HepG2 (cell line): ENCODE measurements around the gene MSI2. TPM values are rescaled to one million over a fixed set of nuclear protein-coding genes. Genes with fewer than 3 reads are reported as not detected.
A peak's percentile ranks its signal among the peaks of the same experiment; 100 is the strongest.

Source experiments
- ATF7-NPFF ChIP-seq: sonication (generic); formaldehyde crosslinking; IDR thresholded peaks from 2 replicates; pipeline ENCODE4 v1.8.1; 2023; ENCODE audit warnings: mild to moderate bottlenecking, low read depth, missing genetic modification reagents, moderate library complexity
- FOSL1 ChIP-seq: sonication (generic); formaldehyde crosslinking; IDR thresholded peaks from 2 replicates; pipeline ENCODE4 v1.9.0; 2021; ENCODE audit warnings: missing genetic modification reagents, borderline replicate concordance
- FOXM1 ChIP-seq: sonication (generic); formaldehyde crosslinking; IDR thresholded peaks from 2 replicates; pipeline ENCODE4 v1.5.0; 2020; ENCODE audit warnings: missing genetic modification reagents
- GATAD2A ChIP-seq: IDR thresholded peaks from 2 replicates; pipeline ENCODE4 v1.6.1; 2016
- HNF4A ChIP-seq: sonication (generic); formaldehyde crosslinking; IDR thresholded peaks from 2 replicates; pipeline ENCODE4 v1.4.0; 2020; ENCODE audit warnings: missing genetic modification reagents
- HNF4G ChIP-seq, 2 experiments: sonication (generic) in 1 of 2; formaldehyde crosslinking in 1 of 2; IDR thresholded peaks; 2 replicates each; pipeline versions ENCODE4 v1.4.0 to v1.6.1; 2011 to 2020; ENCODE audit warnings: borderline replicate concordance in 2 of 2, low read depth in 2 of 2, mild to moderate bottlenecking in 2 of 2, low read length in 1 of 2, missing genetic modification reagents in 1 of 2, moderate library complexity in 1 of 2
- ISL2 ChIP-seq: sonication (generic); formaldehyde crosslinking; IDR thresholded peaks from 2 replicates; pipeline ENCODE4 v1.5.0; 2020; ENCODE audit warnings: missing genetic modification reagents
- MBNL3 ChIP-seq: fragments of 250-450 bp; sonication (Bioruptor Pico); conservative IDR thresholded peaks from 2 replicates; pipeline ENCODE4 v1.8.0; 2022; ENCODE audit warnings: mild to moderate bottlenecking, inconsistent platforms
- NFKBIZ ChIP-seq: IDR thresholded peaks from 2 replicates; pipeline ENCODE4 v1.6.1; 2018; ENCODE audit warnings: missing genetic modification reagents, missing compliant biosample characterization
- RAD21 ChIP-seq: fragments of 450-650 bp; formaldehyde crosslinking; IDR thresholded peaks from 2 replicates; pipeline ENCODE4 v1.5.0; 2020; ENCODE audit warnings: mild to moderate bottlenecking
- RARA ChIP-seq: IDR thresholded peaks from 2 replicates; pipeline ENCODE4 v1.6.1; 2016; ENCODE audit warnings: missing genetic modification reagents, missing compliant biosample characterization
- SMC3 ChIP-seq: IDR thresholded peaks from 2 replicates; pipeline ENCODE4 v1.6.1; 2011; ENCODE audit warnings: low read length, improper control_type of control experiment
- THAP7 ChIP-seq: sonication (generic); formaldehyde crosslinking; IDR thresholded peaks from 2 replicates; pipeline ENCODE4 v1.8.1; 2023; ENCODE audit warnings: mild to moderate bottlenecking, missing genetic modification reagents
- ZBTB14 ChIP-seq: sonication (generic); formaldehyde crosslinking; IDR thresholded peaks from 2 replicates; pipeline ENCODE4 v1.4.0; 2020; ENCODE audit warnings: missing genetic modification reagents
- ZBTB21 ChIP-seq: sonication (generic); formaldehyde crosslinking; IDR thresholded peaks from 2 replicates; pipeline ENCODE4 v1.4.0; 2020; ENCODE audit warnings: missing genetic modification reagents
- ZBTB44 ChIP-seq: sonication (generic); formaldehyde crosslinking; IDR thresholded peaks from 2 replicates; pipeline ENCODE4 v1.4.0; 2020; ENCODE audit warnings: missing genetic modification reagents
- ZNF101 ChIP-seq: sonication (generic); formaldehyde crosslinking; IDR thresholded peaks from 2 replicates; pipeline ENCODE4 v1.4.0; 2020; ENCODE audit warnings: mild to moderate bottlenecking, low read depth, missing genetic modification reagents, borderline replicate concordance
- ZNF292 ChIP-seq: sonication (generic); formaldehyde crosslinking; IDR thresholded peaks from 2 replicates; pipeline ENCODE4 v1.8.1; 2022; ENCODE audit warnings: mild to moderate bottlenecking, low read depth, missing genetic modification reagents, borderline replicate concordance
- ZNF496 ChIP-seq: sonication (generic); formaldehyde crosslinking; IDR thresholded peaks from 2 replicates; pipeline ENCODE4 v1.8.1; 2023; ENCODE audit warnings: mild to moderate bottlenecking, moderate library complexity, missing genetic modification reagents; ENCODE audit not compliant: insufficient replicate concordance
- ZNF574 ChIP-seq: sonication (generic); formaldehyde crosslinking; IDR thresholded peaks from 2 replicates; pipeline ENCODE4 v1.4.0; 2020; ENCODE audit warnings: missing genetic modification reagents
- ZNF629 ChIP-seq: sonication (generic); formaldehyde crosslinking; conservative IDR thresholded peaks from 2 replicates; pipeline ENCODE4 v1.5.0; 2020; ENCODE audit warnings: missing genetic modification reagents
- ZNF816 ChIP-seq: sonication (generic); formaldehyde crosslinking; IDR thresholded peaks from 2 replicates; pipeline ENCODE4 v1.8.0; 2022; ENCODE audit warnings: missing genetic modification reagents, mild to moderate bottlenecking, borderline replicate concordance
- ZSCAN22 ChIP-seq: sonication (generic); formaldehyde crosslinking; IDR thresholded peaks from 2 replicates; pipeline ENCODE4 v1.4.0; 2020; ENCODE audit warnings: mild to moderate bottlenecking, missing genetic modification reagents
- ZSCAN31 ChIP-seq: sonication (generic); formaldehyde crosslinking; IDR thresholded peaks from 2 replicates; pipeline ENCODE4 v1.5.0; 2020; ENCODE audit warnings: low read depth, mild to moderate bottlenecking, missing genetic modification reagents
- polyA plus RNA-seq, 8 experiments: library from polyadenylated mRNA; depleted of rRNA in 3 of 8; stranded (reverse) in 7 of 8; unstranded in 1 of 8; fragments of >200 nt; fragmentation: Illumina TruSeq in 4 of 8; extraction: Trizol in 4 of 8; gene quantifications; 2 replicates each; pipeline versions ENCODE4 v1.2.1 to v1.2.3, GENCODE V29; 2011 to 2016; ENCODE audit warnings: low read depth in 4 of 8, missing spikeins in 1 of 8, mixed read lengths in 1 of 8; ENCODE audit not compliant: insufficient read depth in 1 of 8
- total RNA-seq, 5 experiments: library from RNA; depleted of rRNA; stranded (reverse); fragments of >200 nt; fragmentation: Illumina TruSeq; extraction: Trizol; gene quantifications; 2 replicates each; pipeline ENCODE4 v1.2.3, GENCODE V29; 2016; ENCODE audit warnings: low read depth in 1 of 5

MSI2 gene
- total and polyA plus RNA-seq, 2 of the 13 experiments (the other 11 are each of a cell fraction or from before 2014, with no cell fraction given), result 77.5 to 78.4 TPM

GRCh38 chr17:57404073-57404472 lies 147.8 kb downstream of the MSI2 start (continued):
- TF ChIP-seq THAP7 (CRISPR knock-in tag), result 0 out of 2 replicates have a peak, but pooled peaks have one; percentile 4
- TF ChIP-seq MBNL3 (CRISPR knock-in tag), result no peak
- TF ChIP-seq ZBTB21 (CRISPR knock-in tag), result no peak
- no peak for TF ChIP-seq ZBTB14 (CRISPR knock-in tag)
- no peak for TF ChIP-seq ZNF574 (CRISPR knock-in tag)
- TF ChIP-seq ZSCAN22 (CRISPR knock-in tag), result no peak
- 0 out of 2 replicates have a peak, but pooled peaks have one; percentile 6 for TF ChIP-seq HNF4G (IDR thresholded peaks at IDR 0.05; ENCODE audit: borderline replicate concordance, low read depth, low read length)
- no peak for TF ChIP-seq HNF4G (CRISPR knock-in tag; IDR thresholded peaks at IDR 0.05; ENCODE audit: borderline replicate concordance, low read depth)
- no peak for TF ChIP-seq ATF7-NPFF (CRISPR knock-in tag)
- 0 out of 2 replicates have a peak, but pooled peaks have one; percentile 34 for TF ChIP-seq FOXM1 (CRISPR knock-in tag)
- no peak for TF ChIP-seq ZNF101 (CRISPR knock-in tag)
- TF ChIP-seq HNF4A, result peak; percentile 73
- peak; percentile 24; the same call in 1 of the 2 replicates for TF ChIP-seq FOSL1 (CRISPR knock-in tag)
- TF ChIP-seq ZNF629 (CRISPR knock-in tag), result 0 out of 2 replicates have a peak, but pooled peaks have one; percentile 9
- TF ChIP-seq ZSCAN31, result 0 out of 2 replicates have a peak, but pooled peaks have one; percentile 36
- peak; percentile 41; the same call in 1 of the 2 replicates for TF ChIP-seq RAD21 (CRISPR knock-in tag)
- no peak for TF ChIP-seq ZNF292 (CRISPR knock-in tag)
- 0 out of 2 replicates have a peak, but pooled peaks have one; percentile 37 for TF ChIP-seq SMC3
- TF ChIP-seq ZNF496 (CRISPR knock-in tag), result no peak
- TF ChIP-seq ISL2 (CRISPR knock-in tag), result 0 out of 2 replicates have a peak, but pooled peaks have one; percentile 18
- no peak for TF ChIP-seq ZNF816
- 0 out of 2 replicates have a peak, but pooled peaks have one; percentile 17 for TF ChIP-seq GATAD2A (CRISPR knock-in tag)
- TF ChIP-seq ZBTB44 (CRISPR knock-in tag), result no peak
- TF ChIP-seq NFKBIZ, result 0 out of 2 replicates have a peak, but pooled peaks have one; percentile 35
- TF ChIP-seq RARA, result no peak
